ENCODE measurements around the gene CLDN2.

Gene CLDN2

GRCh38 chrX:106972896-106973295 is 52.7 kb downstream of the CLDN2 start:
- TF ChIP-seq CTCF (IDR thresholded peaks at IDR 0.05; ENCODE audit: insufficient read depth, low read depth, low read length, missing control alignments), result no peak
- no peak for DNase-seq (ENCODE audit: low read depth)
- H3K4me3 ChIP-seq (ENCODE audit: low read length), result no peak overlapping the region

GRCh38 chrX:106973433-106974149 is 53.4 kb downstream of the CLDN2 start:
- H3K4me3 ChIP-seq (ENCODE audit: low read length), result no peak overlapping the region
- no peak for DNase-seq (ENCODE audit: low read depth)
- no peak for TF ChIP-seq CTCF (IDR thresholded peaks at IDR 0.05; ENCODE audit: insufficient read depth, low read depth, low read length, missing control alignments)

DNA sequence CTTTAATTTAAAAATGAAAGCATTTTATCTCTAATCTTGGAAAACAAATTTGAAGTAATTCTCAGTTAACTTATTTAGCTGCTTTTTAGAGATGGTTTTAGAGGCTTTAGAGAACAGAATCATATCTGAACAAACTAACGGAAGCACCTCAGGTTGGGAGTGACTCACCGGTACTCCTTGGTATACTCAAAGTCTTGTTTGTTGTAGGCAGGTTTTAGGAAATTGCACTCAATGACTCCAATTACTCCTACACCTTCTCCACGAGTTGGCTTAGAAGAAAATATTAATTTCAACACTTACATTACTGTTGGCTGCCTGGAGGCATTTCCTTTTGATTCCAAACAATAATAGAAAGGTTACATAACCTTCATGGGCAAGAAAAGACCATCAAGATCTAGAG is 56.2 kb downstream of the CLDN2 start:
- no peak for TF ChIP-seq CTCF (IDR thresholded peaks at IDR 0.05; ENCODE audit: insufficient read depth, low read depth, low read length, missing control alignments)
- peak; percentile 48 for DNase-seq (ENCODE audit: low read depth)
- H3K4me3 ChIP-seq (ENCODE audit: low read length), result no peak overlapping the region

All from epithelial cell of esophagus (primary cell).